GM12865 (cell line): ENCODE results near the gene AMZ2.
"Not testable (repeated sequence)": the region's sequence is repeated elsewhere in the genome, so short reads cannot be mapped to it uniquely, and the experiment has no call there.

Experiments used
- DNase-seq: peaks from one replicate; pipeline ENCODE4 v3.0.0; 2010; ENCODE audit warnings: low read depth
- H3K4me3 ChIP-seq: 2 replicates; pipeline ENCODE4 v1.5.1; 2011; ENCODE audit warnings: mild to moderate bottlenecking, low read depth, low read length, control low read depth
- TF ChIP-seq, protein P1 (sequence below): IDR thresholded peaks from 2 replicates; pipeline ENCODE4 v1.5.1; 2011; ENCODE audit warnings: low read length, control low read depth, low read depth, inconsistent platforms; ENCODE audit not compliant: insufficient read depth; ENCODE audit errors: missing control alignments

Gene AMZ2, protein sequence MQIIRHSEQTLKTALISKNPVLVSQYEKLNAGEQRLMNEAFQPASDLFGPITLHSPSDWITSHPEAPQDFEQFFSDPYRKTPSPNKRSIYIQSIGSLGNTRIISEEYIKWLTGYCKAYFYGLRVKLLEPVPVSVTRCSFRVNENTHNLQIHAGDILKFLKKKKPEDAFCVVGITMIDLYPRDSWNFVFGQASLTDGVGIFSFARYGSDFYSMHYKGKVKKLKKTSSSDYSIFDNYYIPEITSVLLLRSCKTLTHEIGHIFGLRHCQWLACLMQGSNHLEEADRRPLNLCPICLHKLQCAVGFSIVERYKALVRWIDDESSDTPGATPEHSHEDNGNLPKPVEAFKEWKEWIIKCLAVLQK

DNA sequence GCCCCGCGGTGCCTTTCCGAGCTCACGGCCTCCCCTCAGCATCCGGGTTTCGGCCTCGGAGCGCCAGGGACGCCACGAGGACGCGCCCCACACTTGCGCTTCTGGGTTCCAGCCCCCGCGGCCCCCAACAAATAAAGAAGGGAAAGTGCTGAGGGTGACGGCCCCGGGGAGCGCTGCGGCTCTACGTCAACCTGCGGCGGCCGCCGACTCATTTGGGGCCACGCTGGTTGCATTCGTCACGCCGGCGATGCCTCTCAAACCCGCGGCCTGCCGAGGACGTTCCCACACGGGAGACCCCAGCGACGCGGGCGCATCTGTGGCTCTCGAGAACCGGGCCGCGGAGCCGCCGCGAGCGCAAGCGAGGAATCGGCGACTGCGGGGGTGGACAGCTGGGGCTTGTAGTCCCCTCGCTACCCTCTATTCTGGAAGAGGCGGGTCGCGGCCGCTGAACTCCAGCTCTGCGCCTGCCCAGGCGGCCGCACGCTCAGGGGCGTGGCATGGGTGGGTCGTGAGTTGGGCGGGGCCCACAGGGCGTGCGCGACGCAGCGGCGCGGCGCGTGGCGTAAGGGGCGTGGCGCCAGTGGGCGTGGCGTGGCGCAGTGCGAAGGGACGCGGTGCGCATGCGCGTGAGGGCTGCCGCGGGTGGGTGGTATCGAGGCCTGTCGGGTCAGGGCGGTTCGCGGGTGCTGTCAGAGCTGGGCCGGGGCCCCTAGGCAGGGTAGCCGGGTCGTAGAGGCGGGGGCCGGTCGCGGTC is at the start of gene AMZ2:
TSS of gene AMZ2 (plus strand) at position 599 of the 754 bp plus-strand sequence. CDS start 2,145 bp downstream, outside the sequence.
- H3K4me3 ChIP-seq, result peak within 1 kb of the TSS; percentile 98
- DNase-seq, result peak; percentile 98
- TF ChIP-seq, protein P1, sequence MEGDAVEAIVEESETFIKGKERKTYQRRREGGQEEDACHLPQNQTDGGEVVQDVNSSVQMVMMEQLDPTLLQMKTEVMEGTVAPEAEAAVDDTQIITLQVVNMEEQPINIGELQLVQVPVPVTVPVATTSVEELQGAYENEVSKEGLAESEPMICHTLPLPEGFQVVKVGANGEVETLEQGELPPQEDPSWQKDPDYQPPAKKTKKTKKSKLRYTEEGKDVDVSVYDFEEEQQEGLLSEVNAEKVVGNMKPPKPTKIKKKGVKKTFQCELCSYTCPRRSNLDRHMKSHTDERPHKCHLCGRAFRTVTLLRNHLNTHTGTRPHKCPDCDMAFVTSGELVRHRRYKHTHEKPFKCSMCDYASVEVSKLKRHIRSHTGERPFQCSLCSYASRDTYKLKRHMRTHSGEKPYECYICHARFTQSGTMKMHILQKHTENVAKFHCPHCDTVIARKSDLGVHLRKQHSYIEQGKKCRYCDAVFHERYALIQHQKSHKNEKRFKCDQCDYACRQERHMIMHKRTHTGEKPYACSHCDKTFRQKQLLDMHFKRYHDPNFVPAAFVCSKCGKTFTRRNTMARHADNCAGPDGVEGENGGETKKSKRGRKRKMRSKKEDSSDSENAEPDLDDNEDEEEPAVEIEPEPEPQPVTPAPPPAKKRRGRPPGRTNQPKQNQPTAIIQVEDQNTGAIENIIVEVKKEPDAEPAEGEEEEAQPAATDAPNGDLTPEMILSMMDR, result no peak

DNA sequence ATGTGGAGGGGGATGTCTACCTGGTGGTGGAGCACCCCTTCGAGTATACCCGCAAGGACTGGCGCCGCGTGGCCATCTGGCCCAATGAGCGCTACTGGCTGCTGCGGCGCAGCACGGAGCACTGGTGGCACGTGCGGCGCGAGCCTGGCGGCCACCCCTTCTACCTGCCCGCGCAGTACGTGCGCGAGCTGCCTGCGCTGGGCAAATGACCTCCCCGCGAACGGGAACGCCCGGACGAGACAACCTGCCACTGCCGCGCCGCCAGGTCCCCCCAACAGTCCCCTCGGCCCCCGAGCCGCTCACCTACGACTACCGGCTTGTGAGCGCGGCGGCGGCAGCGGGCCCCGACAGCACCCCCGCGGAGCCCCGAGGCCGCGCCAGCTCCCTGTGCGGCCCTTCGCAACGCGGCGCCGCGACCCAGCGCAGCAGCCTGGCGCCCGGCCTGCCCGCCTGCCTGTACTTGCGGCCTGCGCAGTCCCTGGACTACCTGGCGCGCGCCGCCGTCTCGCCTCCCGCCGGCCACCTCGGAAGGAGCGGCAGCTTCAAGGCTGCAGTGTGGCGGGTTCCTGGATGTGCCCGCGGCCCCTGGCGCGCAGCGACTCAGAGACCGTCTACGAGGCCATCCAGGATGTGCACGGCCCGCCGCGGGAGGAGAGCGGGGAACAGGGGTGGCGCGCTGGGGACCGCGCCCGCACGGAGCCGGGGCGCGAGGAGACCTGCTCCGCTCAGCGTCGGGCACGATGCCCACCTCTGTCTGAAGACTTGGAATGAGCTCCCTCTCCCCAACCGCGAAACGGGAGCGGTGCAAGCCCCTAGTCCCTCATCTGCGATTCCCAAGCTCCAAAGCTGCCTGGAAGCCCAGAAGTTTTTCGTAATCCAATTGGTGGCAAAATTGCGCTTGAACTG is 48.7 kb upstream of the AMZ2 start:
- TF ChIP-seq, protein P1, result no peak
- H3K4me3 ChIP-seq, result peak overlapping the region; percentile 32
- no peak for DNase-seq

DNA sequence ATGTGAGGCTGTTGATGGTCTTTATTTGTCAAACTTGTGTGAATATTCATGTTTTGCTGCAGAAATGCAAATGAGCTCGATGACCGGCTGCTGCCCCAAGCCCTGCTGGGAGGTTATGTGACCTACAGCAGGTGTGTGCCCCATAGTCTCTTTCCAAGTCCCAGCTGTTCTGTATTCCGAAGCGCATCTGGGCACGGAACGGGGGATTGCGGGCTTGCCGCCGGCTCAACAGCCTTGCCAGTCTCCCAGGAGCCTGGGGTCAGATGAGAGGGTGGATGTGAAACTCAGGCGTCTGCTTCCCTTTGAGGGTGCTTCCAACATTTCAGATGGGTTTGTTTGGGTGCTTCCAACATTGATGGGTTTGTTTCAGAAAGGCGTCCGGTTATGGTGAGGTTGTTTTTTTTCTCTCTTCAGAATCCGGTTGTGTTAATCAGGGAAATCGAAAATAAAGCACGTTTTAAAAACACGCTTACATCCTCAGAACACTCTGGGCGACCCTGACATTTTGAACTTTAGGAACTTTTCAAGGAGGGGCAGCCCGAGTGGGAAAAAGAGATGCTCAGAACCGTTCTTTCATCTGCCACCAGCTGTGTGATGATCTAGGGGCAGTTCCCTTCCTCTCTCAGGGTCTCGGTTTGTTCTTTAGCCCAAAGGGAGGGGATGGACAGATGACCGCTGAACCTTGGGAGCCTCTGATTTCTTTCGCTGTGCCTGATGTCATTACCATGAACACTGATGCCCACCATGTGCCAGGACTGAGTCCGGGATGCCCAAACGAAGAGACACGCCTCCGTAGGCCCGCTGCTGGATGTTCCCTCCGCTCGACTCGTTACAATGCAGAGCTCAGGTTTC is 47.8 kb upstream of the AMZ2 start:
- no peak for DNase-seq
- TF ChIP-seq, protein P1, result no peak
- peak overlapping the region; percentile 32 for H3K4me3 ChIP-seq

DNA sequence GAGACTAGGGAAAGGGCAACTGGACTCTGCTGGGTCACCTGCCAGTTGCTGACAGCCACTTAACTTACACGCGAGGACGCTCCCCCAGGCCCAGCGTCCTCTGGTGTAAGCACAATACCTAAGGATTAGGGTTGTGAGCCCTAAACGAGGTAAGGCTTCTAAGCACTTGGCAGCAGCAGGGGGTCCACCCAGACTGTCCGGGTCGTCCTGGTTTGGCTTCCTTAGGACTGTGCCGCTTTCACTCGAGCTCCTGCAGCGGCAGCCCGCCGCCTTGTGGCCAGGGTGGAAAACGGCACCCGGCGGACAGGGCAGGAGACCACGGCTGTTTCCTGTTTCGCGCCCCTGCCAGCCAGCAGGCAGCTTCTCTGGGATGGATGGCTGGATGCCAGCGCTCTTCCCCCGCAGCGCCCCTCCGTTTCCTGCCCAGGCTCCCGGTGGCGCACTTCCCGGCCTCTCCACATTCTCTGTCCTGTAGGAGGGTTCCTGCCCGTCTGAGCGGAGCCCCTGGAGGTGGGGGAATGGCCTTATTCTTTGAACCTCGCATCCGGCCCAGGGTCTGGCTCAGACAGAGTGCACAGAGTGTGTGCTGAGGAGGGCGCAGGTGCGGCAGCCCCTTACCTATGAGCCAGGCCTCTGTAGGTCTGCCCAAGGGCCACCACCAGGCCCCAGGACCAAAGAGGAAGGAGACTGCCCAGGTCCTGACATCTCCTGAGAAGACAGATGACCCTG is 47.0 kb upstream of the AMZ2 start:
- peak; percentile 81 for DNase-seq
- TF ChIP-seq, protein P1, result peak; percentile 94
- peak overlapping the region; percentile 32 for H3K4me3 ChIP-seq

DNA sequence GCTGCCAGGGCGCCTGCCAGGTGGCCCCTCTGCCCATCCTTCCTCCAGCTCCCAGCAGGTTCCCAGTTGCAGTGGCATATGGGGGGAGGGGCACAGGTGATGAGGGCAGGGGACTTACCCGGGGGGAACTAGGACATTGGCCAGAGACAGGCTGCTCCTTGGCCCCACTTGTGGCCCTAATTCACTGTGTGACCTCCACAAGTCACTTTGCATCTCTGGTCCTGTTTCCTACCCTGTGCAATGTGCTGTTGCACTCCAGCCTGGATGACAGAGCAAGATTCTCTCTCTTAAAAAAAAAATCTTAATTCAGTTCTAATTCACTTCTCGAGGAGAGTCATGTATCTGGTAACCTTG is 46.4 kb upstream of the AMZ2 start:
- not testable (repeated sequence) for H3K4me3 ChIP-seq, DNase-seq

DNA sequence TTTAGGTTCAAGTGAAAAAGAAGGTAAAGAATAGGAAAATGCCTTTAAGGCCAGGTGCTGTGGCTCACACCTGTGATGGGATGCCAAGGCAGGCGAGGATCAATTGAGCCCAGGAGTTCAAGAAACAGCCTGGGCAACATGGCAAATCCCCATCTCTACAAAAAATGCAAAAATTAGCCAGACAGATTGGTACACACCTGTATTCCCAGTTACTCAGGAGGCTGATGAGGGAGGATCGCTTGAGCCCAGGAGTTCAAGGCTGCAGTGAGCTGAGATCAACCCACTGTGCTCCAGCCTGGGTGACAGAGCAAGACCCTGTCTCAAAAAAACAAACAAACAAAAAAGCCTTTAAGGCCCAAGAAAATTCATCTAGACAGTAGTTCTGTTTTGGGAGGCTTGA is 45.5 kb upstream of the AMZ2 start:
- not testable (repeated sequence) for H3K4me3 ChIP-seq, DNase-seq

DNA sequence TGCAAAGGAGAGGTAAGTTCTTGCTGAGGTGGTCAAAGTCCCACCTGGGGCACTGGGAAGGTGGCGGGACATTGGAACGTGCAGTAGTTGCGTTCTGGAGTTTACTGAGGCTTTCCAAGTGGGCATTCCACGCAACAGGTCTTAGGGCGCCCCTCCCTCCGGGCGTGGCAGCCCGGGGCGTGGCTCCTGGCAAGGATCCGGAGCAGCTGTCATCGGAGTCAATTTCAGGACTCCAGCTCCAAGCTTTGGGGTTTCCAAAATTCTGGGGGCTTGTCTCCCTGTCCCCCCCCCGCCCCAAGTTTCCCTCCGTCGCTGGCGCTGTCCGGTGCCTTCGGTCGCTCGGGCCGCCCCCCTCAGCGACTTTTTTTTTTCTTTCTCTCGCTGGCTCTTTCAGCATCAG is 43.1 kb upstream of the AMZ2 start:
- H3K4me3 ChIP-seq, result peak overlapping the region; percentile 71
- DNase-seq, result no peak
- TF ChIP-seq, protein P1, result no peak
